ENCODE measurements around the gene EHMT1.

Gene EHMT1

GRCh38 chr9:137741330-137741729, 122.5 kb downstream of the EHMT1 start:
- DNase-seq (ENCODE audit: low read depth): no peak

GRCh38 chr9:137742698-137743097, 123.9 kb downstream of the EHMT1 start:
- no peak for DNase-seq (ENCODE audit: low read depth)

- no peak for DNase-seq (ENCODE audit: low read depth)
These were observed 124.9 kb downstream of the EHMT1 start for GRCh38 chr9:137743695-137744094.

GRCh38 chr9:137744632-137745183, 125.9 kb downstream of the EHMT1 start:
- DNase-seq (ENCODE audit: low read depth): no peak

DNA sequence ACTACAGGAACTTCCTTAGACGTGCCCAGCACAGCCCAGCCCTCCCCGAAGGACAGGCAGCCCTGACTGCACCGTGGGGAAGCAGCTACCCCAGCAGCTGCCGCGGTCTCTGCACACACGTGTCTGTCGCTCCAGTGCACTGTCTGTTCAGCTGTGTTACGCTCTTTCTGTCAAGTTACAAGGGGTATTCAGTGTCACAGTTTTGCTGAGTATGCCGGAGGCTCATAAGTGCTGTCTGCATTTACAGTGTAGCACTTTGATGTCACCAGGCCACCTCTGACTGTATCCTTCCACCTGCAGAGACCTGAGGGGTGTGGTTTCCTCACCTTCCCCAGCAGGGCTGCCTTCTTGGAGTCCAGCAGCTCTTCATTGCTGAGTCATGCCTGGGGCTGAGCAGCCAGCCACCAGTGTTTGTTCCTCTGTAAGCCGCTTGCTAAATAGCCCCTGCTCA, 126.8 kb downstream of the EHMT1 start:
- DNase-seq (ENCODE audit: low read depth): no peak

- no peak for DNase-seq (ENCODE audit: low read depth)
These were observed 129.5 kb downstream of the EHMT1 start for GRCh38 chr9:137748311-137748710.

DNA sequence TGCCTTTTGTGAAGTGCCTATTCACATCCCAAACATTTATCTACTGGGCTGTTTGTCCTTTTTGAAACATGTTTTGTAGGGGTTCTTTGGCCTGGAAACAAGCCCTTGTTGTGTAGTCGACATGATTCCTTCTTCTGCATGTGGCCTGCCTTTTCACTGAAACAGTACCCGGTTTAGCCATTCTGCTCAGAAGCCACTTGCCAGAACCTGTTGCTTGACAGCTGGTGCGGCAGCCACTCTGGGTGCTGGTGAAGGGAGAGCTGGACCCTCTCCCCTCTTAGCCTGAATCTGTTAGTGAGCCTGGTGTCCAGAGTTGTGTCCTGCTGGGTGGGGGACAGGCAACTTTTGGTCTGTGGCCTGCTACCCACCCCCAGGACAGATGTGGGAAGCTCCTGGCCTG, 129.9 kb downstream of the EHMT1 start:
- DNase-seq (ENCODE audit: low read depth): no peak

- no peak for DNase-seq (ENCODE audit: low read depth)
These were observed 130.7 kb downstream of the EHMT1 start for GRCh38 chr9:137749511-137749910.

GRCh38 chr9:137750007-137750406, 131.2 kb downstream of the EHMT1 start:
- DNase-seq (ENCODE audit: low read depth): no peak

DNA sequence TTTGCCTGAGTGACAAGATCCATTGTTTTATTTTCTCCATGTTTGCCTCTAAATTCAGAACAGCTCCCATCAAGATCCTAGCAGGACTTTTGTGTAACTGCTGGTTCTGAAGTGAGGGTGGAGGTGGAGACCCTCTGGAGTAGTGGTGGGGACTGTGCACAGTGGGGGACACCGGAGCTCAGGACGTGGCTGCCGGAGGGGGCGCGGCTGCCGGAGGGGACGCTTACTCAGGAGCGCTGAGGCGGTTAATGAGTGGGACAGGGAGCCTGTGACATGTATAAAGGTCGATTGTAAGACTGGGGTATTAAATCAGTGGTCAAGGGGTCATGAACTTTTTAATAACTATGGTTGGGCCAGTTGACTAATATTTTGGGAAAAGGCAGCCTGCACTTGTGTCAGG, 131.8 kb downstream of the EHMT1 start:
- no peak for DNase-seq (ENCODE audit: low read depth)

DNA sequence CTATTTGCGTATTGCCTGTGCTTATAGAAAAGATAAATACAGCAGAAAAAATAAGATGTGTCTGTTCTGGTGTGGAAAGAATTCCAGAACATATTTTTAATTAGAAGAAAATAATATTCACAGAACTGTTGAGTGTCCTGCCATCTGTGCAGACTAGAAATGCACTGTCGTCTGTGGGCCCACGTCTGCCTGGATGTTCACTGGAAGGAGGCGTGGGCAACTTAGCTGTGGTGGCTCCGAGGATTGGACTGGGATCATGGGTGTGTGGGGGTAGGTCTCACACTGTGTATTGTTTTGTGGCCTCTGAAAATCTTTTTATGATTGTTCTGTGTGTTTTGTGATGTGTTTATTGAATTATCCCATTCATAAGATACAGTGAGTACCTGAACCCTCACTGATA, 132.8 kb downstream of the EHMT1 start:
- DNase-seq (ENCODE audit: low read depth): no peak

GRCh38 chr9:137752426-137752825, 133.6 kb downstream of the EHMT1 start:
- DNase-seq (ENCODE audit: low read depth): no peak

GRCh38 chr9:137753192-137753765, 134.5 kb downstream of the EHMT1 start:
- no peak for DNase-seq (ENCODE audit: low read depth)

DNA sequence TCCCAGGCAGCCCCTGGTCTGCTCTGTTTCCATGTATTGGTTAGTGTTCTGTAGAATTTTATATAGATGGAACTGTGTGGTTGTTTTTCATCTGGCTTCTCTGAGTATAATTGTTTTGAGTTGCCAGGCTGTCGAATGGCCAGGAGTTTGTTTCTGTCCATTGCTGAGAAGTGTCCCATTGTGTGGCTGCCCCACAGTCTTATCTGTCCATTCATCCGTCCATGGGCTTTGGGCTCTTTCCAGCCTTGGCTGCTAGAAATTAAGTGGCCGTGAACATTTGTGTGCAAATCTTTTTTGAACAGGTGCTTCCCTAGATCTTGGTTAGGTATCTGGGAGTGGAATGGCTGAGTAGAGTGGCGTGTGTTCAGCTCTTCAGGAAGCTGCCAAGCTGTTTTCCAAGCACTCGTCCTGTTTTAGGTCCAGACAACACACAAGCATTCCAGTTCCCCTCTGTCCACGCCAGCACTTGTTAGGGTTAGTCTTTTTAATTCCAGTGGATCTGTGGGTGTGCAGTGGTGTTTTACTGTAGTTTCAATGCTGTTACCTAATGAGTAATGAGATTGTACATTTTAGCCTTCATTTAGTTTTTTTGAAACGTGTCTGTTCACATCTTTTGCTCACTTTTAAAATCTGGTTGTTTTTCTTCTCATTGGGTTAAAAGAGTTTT, 136.6 kb downstream of the EHMT1 start:
- DNase-seq (ENCODE audit: low read depth): no peak

GRCh38 chr9:137756045-137756744, 137.4 kb downstream of the EHMT1 start:
- no peak for DNase-seq (ENCODE audit: low read depth)

- DNase-seq (ENCODE audit: low read depth): no peak
These were observed 138.3 kb downstream of the EHMT1 start for GRCh38 chr9:137757139-137757538.

- DNase-seq (ENCODE audit: low read depth): no peak
These were observed 138.8 kb downstream of the EHMT1 start for GRCh38 chr9:137757613-137758029.

GRCh38 chr9:137758067-137758466, 139.3 kb downstream of the EHMT1 start:
- DNase-seq (ENCODE audit: low read depth): no peak

- DNase-seq (ENCODE audit: low read depth): no peak
These were observed 140.3 kb downstream of the EHMT1 start for GRCh38 chr9:137759117-137759516.

DNA sequence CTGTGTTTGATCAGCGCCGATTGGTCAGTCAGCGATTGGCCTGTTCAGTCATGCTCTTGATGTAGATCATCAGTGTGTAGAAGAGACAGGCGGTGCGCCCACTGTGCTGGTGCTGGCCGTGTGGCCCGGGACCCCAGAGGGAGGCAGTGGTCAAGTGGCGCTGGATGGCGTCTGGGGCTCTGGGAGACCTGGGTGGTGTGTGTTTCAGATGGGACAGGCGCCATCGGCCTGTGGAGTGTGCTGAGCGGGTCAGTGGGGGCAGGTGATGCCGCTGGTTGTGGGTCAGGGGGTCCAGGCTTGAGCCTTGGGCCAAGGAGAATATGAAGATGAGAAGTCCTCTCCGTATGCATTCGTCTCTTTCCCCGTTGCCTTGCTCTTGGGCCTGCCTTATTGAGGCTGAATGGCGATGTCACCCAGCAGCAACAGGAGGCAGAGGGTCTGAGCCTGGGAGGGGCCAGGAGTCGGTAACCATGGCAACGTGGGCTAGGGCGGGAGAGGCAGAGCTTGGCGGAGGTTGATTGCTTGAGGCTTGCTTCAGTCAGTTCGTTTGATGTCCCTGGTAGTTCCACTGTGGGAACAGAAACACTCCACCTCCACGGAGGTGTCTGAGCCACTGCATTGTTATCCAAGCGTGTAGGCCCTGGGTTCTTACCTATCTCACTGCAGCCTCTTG, 141.0 kb downstream of the EHMT1 start:
- no peak for DNase-seq (ENCODE audit: low read depth)

- no peak for DNase-seq (ENCODE audit: low read depth)
These were observed 141.6 kb downstream of the EHMT1 start for GRCh38 chr9:137760426-137760825.

GRCh38 chr9:137761032-137761431, 142.2 kb downstream of the EHMT1 start:
- no peak for DNase-seq (ENCODE audit: low read depth)

GRCh38 chr9:137761793-137762192, 143.0 kb downstream of the EHMT1 start:
- DNase-seq (ENCODE audit: low read depth): no peak

All from stimulated activated CD8-positive, alpha-beta memory T cell treated with anti-CD3 and anti-CD28 coated beads, Interleukin-15, amount 100 ng/mL, for 1 hour (primary cell).